Frontal cortex (tissue), 1 donor: Measurements from ENCODE around the gene HSFX4. TPM values are rescaled to one million over a fixed set of nuclear protein-coding genes. Genes with fewer than 3 reads are reported as not detected.

Source experiments
- total RNA-seq: library from RNA; depleted of rRNA; stranded (reverse); fragments of >200 nt; gene quantifications from one replicate; pipeline ENCODE4 v1.2.3, GENCODE V29; 2014

HSFX4 gene
- total RNA-seq, 1 donor from 2014 or later: not detected

Other genes with a start within 250 kb of the HSFX4 start
- not detected for gene MAGEA11, start 217.5 kb upstream of the HSFX4 start, total RNA-seq
- 1.2 TPM for gene HSFX1, start 155.5 kb upstream of the HSFX4 start, total RNA-seq
- gene MAGEA9, start 147.6 kb upstream of the HSFX4 start, total RNA-seq: not detected
- not detected for gene MAGEA8, start 48.4 kb upstream of the HSFX4 start, total RNA-seq
- 13.5 TPM for gene EOLA2, start 8.9 kb downstream of the HSFX4 start, total RNA-seq